ENCODE results near the gene CDA. TPM values are rescaled to one million over a fixed set of nuclear protein-coding genes. Genes with fewer than 3 reads are reported as not detected.

CDA gene
- total and polyA plus RNA-seq, 2 experiments from 2014 or later, result 2.5 to 13.6 TPM

DNA sequence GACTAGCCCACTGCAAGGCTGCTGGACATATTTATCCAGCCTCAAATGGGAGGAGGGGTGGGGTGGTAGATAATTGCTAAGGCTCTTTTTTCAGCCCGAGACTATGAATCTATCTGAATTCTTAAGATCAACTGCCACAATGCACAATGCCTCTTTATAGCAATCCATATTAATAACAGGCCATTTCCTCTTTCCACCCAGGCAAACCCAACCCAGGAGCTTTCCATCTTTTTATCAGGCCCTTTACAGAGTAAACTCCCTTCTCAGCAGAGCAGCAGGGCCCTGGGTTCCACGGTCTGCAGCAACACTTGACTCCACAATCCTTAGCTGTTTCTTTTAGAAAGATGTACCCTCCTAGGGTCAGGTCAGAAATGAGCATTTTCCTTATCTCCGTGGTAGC is 71.5 kb downstream of the CDA start:
- Histone ChIP-seq H3K9me2 (ENCODE audit: insufficient read depth) (no peaks in the 10 kb centered on the region), H4K20me1 (replicated peaks; ENCODE audit: insufficient read depth) (peaks cover 16% of the 10 kb centered on the region)
- TF ChIP-seq, protein P1, sequence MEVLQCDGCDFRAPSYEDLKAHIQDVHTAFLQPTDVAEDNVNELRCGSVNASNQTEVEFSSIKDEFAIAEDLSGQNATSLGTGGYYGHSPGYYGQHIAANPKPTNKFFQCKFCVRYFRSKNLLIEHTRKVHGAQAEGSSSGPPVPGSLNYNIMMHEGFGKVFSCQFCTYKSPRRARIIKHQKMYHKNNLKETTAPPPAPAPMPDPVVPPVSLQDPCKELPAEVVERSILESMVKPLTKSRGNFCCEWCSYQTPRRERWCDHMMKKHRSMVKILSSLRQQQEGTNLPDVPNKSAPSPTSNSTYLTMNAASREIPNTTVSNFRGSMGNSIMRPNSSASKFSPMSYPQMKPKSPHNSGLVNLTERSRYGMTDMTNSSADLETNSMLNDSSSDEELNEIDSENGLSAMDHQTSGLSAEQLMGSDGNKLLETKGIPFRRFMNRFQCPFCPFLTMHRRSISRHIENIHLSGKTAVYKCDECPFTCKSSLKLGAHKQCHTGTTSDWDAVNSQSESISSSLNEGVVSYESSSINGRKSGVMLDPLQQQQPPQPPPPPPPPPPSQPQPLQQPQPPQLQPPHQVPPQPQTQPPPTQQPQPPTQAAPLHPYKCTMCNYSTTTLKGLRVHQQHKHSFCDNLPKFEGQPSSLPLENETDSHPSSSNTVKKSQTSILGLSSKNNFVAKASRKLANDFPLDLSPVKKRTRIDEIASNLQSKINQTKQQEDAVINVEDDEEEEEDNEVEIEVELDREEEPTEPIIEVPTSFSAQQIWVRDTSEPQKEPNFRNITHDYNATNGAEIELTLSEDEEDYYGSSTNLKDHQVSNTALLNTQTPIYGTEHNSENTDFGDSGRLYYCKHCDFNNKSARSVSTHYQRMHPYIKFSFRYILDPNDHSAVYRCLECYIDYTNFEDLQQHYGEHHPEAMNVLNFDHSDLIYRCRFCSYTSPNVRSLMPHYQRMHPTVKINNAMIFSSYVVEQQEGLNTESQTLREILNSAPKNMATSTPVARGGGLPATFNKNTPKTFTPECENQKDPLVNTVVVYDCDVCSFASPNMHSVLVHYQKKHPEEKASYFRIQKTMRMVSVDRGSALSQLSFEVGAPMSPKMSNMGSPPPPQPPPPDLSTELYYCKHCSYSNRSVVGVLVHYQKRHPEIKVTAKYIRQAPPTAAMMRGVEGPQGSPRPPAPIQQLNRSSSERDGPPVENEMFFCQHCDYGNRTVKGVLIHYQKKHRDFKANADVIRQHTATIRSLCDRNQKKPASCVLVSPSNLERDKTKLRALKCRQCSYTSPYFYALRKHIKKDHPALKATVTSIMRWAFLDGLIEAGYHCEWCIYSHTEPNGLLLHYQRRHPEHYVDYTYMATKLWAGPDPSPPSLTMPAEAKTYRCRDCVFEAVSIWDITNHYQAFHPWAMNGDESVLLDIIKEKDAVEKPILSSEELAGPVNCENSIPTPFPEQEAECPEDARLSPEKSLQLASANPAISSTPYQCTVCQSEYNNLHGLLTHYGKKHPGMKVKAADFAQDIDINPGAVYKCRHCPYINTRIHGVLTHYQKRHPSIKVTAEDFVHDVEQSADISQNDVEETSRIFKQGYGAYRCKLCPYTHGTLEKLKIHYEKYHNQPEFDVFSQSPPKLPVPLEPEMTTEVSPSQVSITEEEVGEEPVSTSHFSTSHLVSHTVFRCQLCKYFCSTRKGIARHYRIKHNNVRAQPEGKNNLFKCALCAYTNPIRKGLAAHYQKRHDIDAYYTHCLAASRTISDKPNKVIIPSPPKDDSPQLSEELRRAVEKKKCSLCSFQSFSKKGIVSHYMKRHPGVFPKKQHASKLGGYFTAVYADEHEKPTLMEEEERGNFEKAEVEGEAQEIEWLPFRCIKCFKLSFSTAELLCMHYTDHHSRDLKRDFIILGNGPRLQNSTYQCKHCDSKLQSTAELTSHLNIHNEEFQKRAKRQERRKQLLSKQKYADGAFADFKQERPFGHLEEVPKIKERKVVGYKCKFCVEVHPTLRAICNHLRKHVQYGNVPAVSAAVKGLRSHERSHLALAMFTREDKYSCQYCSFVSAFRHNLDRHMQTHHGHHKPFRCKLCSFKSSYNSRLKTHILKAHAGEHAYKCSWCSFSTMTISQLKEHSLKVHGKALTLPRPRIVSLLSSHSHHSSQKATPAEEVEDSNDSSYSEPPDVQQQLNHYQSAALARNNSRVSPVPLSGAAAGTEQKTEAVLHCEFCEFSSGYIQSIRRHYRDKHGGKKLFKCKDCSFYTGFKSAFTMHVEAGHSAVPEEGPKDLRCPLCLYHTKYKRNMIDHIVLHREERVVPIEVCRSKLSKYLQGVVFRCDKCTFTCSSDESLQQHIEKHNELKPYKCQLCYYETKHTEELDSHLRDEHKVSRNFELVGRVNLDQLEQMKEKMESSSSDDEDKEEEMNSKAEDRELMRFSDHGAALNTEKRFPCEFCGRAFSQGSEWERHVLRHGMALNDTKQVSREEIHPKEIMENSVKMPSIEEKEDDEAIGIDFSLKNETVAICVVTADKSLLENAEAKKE (CRISPR knock-in tag; IDR thresholded peaks at IDR 0.05), result no peak
- TF ChIP-seq JUNB (IDR thresholded peaks at IDR 0.05; ENCODE audit: unreplicated experiment) (no peak), ZNF114 (CRISPR knock-in tag; IDR thresholded peaks at IDR 0.05) (no peak), CREB1 (CRISPR knock-in tag; IDR thresholded peaks at IDR 0.05; ENCODE audit: low read depth) (no peak), CTCF (conservative IDR thresholded peaks at IDR 0.05; ENCODE audit: low read depth in 2 of 2) (no peak), EZH2phosphoT487 (IDR thresholded peaks at IDR 0.05; ENCODE audit: unreplicated experiment) (no peak), POLR2AphosphoS5 (IDR thresholded peaks at IDR 0.05; ENCODE audit: low read depth) (no peak), ETS1 (IDR thresholded peaks at IDR 0.05) (no peak), NANOG (IDR thresholded peaks at IDR 0.05; ENCODE audit: borderline replicate concordance) (no peak), ZNF331 (CRISPR knock-in tag; IDR thresholded peaks at IDR 0.05; ENCODE audit: low read depth) (no peak), STAT1 (IDR thresholded peaks at IDR 0.05; ENCODE audit: unreplicated experiment) (no peak), EZH2 (IDR thresholded peaks at IDR 0.05; ENCODE audit: low read depth, unreplicated experiment) (no peak)
- TF ChIP-seq, protein P2, sequence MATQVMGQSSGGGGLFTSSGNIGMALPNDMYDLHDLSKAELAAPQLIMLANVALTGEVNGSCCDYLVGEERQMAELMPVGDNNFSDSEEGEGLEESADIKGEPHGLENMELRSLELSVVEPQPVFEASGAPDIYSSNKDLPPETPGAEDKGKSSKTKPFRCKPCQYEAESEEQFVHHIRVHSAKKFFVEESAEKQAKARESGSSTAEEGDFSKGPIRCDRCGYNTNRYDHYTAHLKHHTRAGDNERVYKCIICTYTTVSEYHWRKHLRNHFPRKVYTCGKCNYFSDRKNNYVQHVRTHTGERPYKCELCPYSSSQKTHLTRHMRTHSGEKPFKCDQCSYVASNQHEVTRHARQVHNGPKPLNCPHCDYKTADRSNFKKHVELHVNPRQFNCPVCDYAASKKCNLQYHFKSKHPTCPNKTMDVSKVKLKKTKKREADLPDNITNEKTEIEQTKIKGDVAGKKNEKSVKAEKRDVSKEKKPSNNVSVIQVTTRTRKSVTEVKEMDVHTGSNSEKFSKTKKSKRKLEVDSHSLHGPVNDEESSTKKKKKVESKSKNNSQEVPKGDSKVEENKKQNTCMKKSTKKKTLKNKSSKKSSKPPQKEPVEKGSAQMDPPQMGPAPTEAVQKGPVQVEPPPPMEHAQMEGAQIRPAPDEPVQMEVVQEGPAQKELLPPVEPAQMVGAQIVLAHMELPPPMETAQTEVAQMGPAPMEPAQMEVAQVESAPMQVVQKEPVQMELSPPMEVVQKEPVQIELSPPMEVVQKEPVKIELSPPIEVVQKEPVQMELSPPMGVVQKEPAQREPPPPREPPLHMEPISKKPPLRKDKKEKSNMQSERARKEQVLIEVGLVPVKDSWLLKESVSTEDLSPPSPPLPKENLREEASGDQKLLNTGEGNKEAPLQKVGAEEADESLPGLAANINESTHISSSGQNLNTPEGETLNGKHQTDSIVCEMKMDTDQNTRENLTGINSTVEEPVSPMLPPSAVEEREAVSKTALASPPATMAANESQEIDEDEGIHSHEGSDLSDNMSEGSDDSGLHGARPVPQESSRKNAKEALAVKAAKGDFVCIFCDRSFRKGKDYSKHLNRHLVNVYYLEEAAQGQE (IDR thresholded peaks at IDR 0.05; ENCODE audit: unreplicated experiment), result no peak

More for the DNA sequence above, 71.5 kb downstream of the CDA start:
- Histone ChIP-seq H2AFZ (no peak overlapping the region), H3K79me2 (replicated peaks; ENCODE audit: insufficient read depth) (peaks cover 50% of the 10 kb centered on the region), H3K4me1 (ENCODE audit: insufficient read depth) (peaks cover 11% of the 10 kb centered on the region), H3K4me2 (peak overlapping the region; percentile 99), H3K36me3 (ENCODE audit: insufficient read depth) (peaks cover 3% of the 10 kb centered on the region; the same call in 1 of the 2 replicates), H3K27ac (ENCODE audit: low read depth) (no peak overlapping the region), H3K27me3 (ENCODE audit: insufficient read depth) (no peaks in the 10 kb centered on the region), H3K4me3 (peak overlapping the region; percentile 98), H3F3A (replicated peaks; ENCODE audit: low read depth) (0 out of 2 replicates have a peak, but pooled peaks cover 10% of the 10 kb centered on the region)
- Mint-ChIP-seq H3K27ac (peak overlapping the region; percentile 97), H3K4me3 (peak overlapping the region; percentile 98), H3K36me3 (ENCODE audit: low read depth) (peaks cover 41% of the 10 kb centered on the region), H3K9me3 (no peaks in the 10 kb centered on the region), H3K4me1 (peaks cover 18% of the 10 kb centered on the region), H3K27me3 (ENCODE audit: insufficient read depth, low read depth, poor library complexity) (peaks cover 7% of the 10 kb centered on the region)
- ATAC-seq (no peak), DNase-seq (ENCODE audit: low spot score) (no peak)

Data from GM23338 (cell line).